ENCODE results near the gene COQ8B. TPM values are rescaled to one million over a fixed set of nuclear protein-coding genes. Genes with fewer than 3 reads are reported as not detected.
A peak's percentile ranks its signal among the peaks of the same experiment; 100 is the strongest.

Gene COQ8B
- total RNA-seq, 1 donor from 2014 or later, result 58.6 TPM

DNA sequence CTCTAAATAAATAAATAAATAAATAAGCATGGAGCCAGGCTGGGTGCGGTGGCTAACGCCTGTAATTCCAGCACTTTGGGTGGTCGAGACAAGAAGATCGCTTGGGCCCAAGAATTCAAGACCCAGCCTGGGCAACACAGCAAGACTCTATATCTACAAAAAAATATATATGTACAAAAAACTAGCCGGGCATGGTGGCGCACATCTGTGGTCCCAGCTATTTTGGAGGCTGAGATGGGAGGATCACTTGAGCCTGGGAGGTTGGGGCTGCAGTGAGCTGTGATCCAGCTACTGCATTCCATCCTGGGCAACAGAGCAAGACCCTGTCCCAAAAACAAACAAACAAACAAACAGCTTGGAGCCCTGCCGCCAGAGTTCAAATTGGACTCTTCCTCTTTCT lies 30.9 kb upstream of the COQ8B start:
- Mint-ChIP-seq H3K9me3 (ENCODE audit: low read depth) (no peaks in the 10 kb centered on the region), H3K36me3 (ENCODE audit: insufficient read depth) (peaks cover under 1% of the 10 kb centered on the region), H3K27me3 (no peaks in the 10 kb centered on the region), H3K4me3 (ENCODE audit: low read depth) (no peak overlapping the region), H3K4me1 (ENCODE audit: low read depth) (peaks cover 12% of the 10 kb centered on the region), H3K27ac (no peak overlapping the region)
- no peak for DNase-seq (ENCODE audit: low spot score, unreplicated experiment)
- TF ChIP-seq CTCF (IDR thresholded peaks at IDR 0.05; ENCODE audit: unreplicated experiment), result no peak

DNA sequence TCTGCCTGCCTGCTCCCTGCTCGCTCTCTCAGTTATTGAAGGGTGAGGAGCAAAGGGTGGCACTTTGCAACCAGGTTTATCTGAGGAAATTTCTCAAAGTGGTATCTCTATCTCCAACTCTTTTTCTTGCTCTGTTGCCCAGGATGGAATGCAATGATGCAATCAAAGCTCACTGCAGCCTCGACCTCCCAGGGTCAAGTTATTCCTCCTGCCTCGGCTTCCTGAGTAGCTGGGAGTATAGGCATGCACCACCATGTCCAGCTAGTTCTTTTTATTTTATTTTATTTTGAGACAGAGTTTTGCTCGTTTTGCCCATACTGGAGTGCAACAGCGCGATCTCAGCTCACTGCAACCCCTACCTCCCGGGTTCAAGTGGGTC lies 28.7 kb upstream of the COQ8B start:
- Mint-ChIP-seq H3K4me1 (ENCODE audit: low read depth) (peaks cover 11% of the 10 kb centered on the region), H3K27ac (peak overlapping the region; percentile 77)
- TF ChIP-seq CTCF (IDR thresholded peaks at IDR 0.05; ENCODE audit: unreplicated experiment), result no peak

DNA sequence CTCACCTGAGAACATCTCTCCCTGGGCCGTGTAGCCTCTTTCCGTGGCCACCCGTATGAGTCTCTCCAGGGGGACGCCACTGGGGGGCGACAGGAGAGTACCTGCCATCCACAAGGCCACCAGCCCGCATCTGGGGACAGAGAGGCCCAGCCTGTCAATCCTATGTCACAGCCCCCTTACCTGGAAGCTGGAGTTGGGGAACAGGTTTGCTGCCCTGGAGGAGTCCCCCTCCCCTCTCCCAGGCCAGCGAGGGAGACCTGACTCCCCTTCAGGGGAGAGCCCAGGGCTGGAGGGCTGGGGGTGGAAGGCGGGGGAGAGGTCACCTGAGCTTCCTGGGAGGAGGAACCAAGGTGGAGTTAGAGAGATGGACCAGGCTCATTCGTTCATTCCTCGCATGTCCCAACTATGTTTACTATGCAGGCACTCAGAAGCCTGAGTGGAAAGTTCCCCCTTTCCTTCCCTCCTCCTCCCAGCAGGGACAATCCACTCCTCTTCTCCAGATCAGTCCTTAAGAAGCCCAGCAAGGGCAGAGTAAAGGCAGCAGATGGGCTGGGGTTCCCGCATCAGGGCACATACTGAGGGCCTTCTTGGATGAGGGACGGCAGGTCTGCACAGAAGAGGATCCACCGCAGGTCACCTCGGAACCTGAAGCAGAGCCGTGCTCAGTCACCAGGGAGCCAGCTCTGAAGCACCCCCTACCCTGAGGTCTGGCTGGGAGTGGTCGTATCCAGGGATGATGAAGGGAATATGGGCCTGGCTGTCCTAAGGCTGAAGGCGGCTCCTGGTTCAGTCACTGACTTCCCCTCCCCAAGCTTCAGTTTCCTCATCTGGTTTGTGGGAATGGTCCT lies 28.1 kb upstream of the COQ8B start:
- Mint-ChIP-seq H3K4me1 (ENCODE audit: low read depth) (peaks cover 6% of the 10 kb centered on the region), H3K4me3 (ENCODE audit: low read depth) (no peak overlapping the region), H3K9me3 (ENCODE audit: low read depth) (no peaks in the 10 kb centered on the region), H3K36me3 (ENCODE audit: insufficient read depth) (no peaks in the 10 kb centered on the region), H3K27ac (peak overlapping the region; percentile 77), H3K27me3 (no peaks in the 10 kb centered on the region)
- no peak for DNase-seq (ENCODE audit: low spot score, unreplicated experiment)
- peak; percentile 40 for TF ChIP-seq CTCF (IDR thresholded peaks at IDR 0.05; ENCODE audit: unreplicated experiment)

More for the DNA sequence above, 28.7 kb upstream of the COQ8B start:
- H3K9me3 Mint-ChIP-seq (ENCODE audit: low read depth), result no peaks in the 10 kb centered on the region
- H3K27me3 Mint-ChIP-seq, result no peaks in the 10 kb centered on the region
- no peaks in the 10 kb centered on the region for H3K36me3 Mint-ChIP-seq (ENCODE audit: insufficient read depth)
- no peak for DNase-seq (ENCODE audit: low spot score, unreplicated experiment)
- H3K4me3 Mint-ChIP-seq (ENCODE audit: low read depth), result no peak overlapping the region

DNA sequence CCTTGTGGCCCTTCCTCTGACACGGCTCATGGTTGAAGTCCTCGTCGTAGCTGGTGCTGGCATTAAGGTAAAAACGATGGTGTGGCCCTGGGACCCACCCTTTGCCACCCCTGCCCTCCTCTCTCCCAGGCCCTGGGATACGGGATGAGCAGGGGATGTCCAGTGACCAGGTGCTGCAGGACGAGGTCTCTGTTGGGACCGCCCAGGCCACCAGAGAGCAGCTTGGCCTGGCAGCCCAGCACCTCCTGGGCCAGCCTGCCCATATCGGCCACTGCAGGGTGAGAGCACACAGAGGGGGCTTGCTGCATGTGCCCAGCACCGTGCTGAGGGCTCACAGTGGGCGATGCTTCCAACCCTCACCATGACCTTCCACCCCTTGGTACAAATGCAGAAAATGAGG lies 27.2 kb upstream of the COQ8B start:
- Mint-ChIP-seq H3K4me1 (ENCODE audit: low read depth) (peaks cover 2% of the 10 kb centered on the region), H3K36me3 (ENCODE audit: insufficient read depth) (peaks cover under 1% of the 10 kb centered on the region), H3K27me3 (no peaks in the 10 kb centered on the region), H3K9me3 (ENCODE audit: low read depth) (no peaks in the 10 kb centered on the region), H3K27ac (no peak overlapping the region), H3K4me3 (ENCODE audit: low read depth) (no peak overlapping the region)
- TF ChIP-seq CTCF (IDR thresholded peaks at IDR 0.05; ENCODE audit: unreplicated experiment), result no peak
- no peak for DNase-seq (ENCODE audit: low spot score, unreplicated experiment)

GRCh38 chr19:40742886-40743285 lies 26.2 kb upstream of the COQ8B start:
- H3K27ac Mint-ChIP-seq, result no peak overlapping the region
- DNase-seq (ENCODE audit: low spot score, unreplicated experiment), result no peak
- no peaks in the 10 kb centered on the region for H3K9me3 Mint-ChIP-seq (ENCODE audit: low read depth)
- H3K27me3 Mint-ChIP-seq, result no peaks in the 10 kb centered on the region
- H3K36me3 Mint-ChIP-seq (ENCODE audit: insufficient read depth), result peaks cover 1% of the 10 kb centered on the region
- no peak overlapping the region for H3K4me3 Mint-ChIP-seq (ENCODE audit: low read depth)
- TF ChIP-seq CTCF (IDR thresholded peaks at IDR 0.05; ENCODE audit: unreplicated experiment), result no peak
- no peaks in the 10 kb centered on the region for H3K4me1 Mint-ChIP-seq (ENCODE audit: low read depth)
